PC-3 (cell line): Measurements from ENCODE around the gene FIZ1. TPM values are rescaled to one million over a fixed set of nuclear protein-coding genes. Genes with fewer than 3 reads are reported as not detected.

Experiments used
- ATAC-seq: fragments of 200-7000 bp; cut with Tn5 transposase; 2 replicates; pipeline ENCODE4 v1.9.1; 2020; ENCODE audit warnings: mild to moderate bottlenecking, moderate library complexity
- BruUV-seq: library from RNA; stranded (reverse); fragments of 400-500 nt; replicated peaks from 2 replicates; lab custom pipeline; 2021; lab: Mats Ljungman, UMichigan
- CTCF ChIA-PET: fragments of 300-600 bp; sonication (Branson Sonifier 250); formaldehyde crosslinking; loops from one replicate; lab custom pipeline; 2022; ENCODE audit warnings: antibody characterized with exemption; lab: Charles Lee
- POLR2A ChIA-PET: fragments of 300-600 bp; sonication (Branson Sonifier 250); formaldehyde crosslinking; loops from one replicate; lab custom pipeline; 2022; ENCODE audit warnings: antibody characterized with exemption; ENCODE audit not compliant: unreplicated experiment; lab: Charles Lee
- DNase-seq: peaks from one replicate; pipeline ENCODE4 v3.0.0-alpha.2; 2015
- H2AFZ ChIP-seq: fragments of 300-600 bp; sonication (generic); 2 replicates; pipeline ENCODE4 v1.6.0; 2016; ENCODE audit warnings: antibody characterized with exemption, low read length
- H3F3A ChIP-seq: fragments of 300-600 bp; sonication (generic); one replicate; pipeline ENCODE4 v1.6.0; 2017; ENCODE audit warnings: antibody characterized with exemption, low read length, control low read depth, mild to moderate bottlenecking; ENCODE audit not compliant: unreplicated experiment
- H3K27ac ChIP-seq: fragments of 300-600 bp; sonication (generic); 2 replicates; pipeline ENCODE4 v1.5.1; 2016; ENCODE audit warnings: mild to moderate bottlenecking, low read length
- H3K27me3 ChIP-seq: fragments of 300-600 bp; sonication (generic); 2 replicates; pipeline ENCODE4 v1.6.1; 2016; ENCODE audit warnings: low read length, mixed read lengths
- H3K36me3 ChIP-seq: fragments of 300-600 bp; sonication (generic); 2 replicates; pipeline ENCODE4 v1.6.1; 2016; ENCODE audit warnings: low read depth, mixed run types, low read length, mixed read lengths
- H3K4me1 ChIP-seq: fragments of 300-600 bp; sonication (generic); 2 replicates; pipeline ENCODE4 v1.5.1; 2016; ENCODE audit warnings: low read length; ENCODE audit not compliant: insufficient read depth
- H3K4me2 ChIP-seq: fragments of 300-600 bp; sonication (generic); 2 replicates; pipeline ENCODE4 v1.6.0; 2016; ENCODE audit warnings: low read length
- H3K4me3 ChIP-seq: fragments of 300-600 bp; sonication (generic); 2 replicates; pipeline ENCODE4 v1.5.1; 2016; ENCODE audit warnings: mild to moderate bottlenecking, low read length, mixed read lengths
- H3K79me2 ChIP-seq: fragments of 300-600 bp; sonication (generic); 2 replicates; pipeline ENCODE4 v1.6.1; 2017; ENCODE audit warnings: low read length, mixed read lengths
- H3K9ac ChIP-seq: fragments of 300-600 bp; sonication (generic); 2 replicates; pipeline ENCODE4 v1.6.0; 2016; ENCODE audit warnings: mild to moderate bottlenecking, low read length
- H3K9me2 ChIP-seq: fragments of 300-600 bp; sonication (generic); replicated peaks from 2 replicates; pipeline ENCODE4 v1.6.1; 2016; ENCODE audit warnings: mixed run types, low read length, mixed read lengths
- H3K9me3 ChIP-seq: fragments of 300-600 bp; sonication (generic); 2 replicates; pipeline ENCODE4 v1.6.1; 2016; ENCODE audit warnings: low read length, mixed read lengths
- H4K20me1 ChIP-seq: fragments of 300-600 bp; sonication (generic); 2 replicates; pipeline ENCODE4 v1.6.1; 2016; ENCODE audit warnings: low read length, mixed read lengths
- CTCF ChIP-seq: fragments of 300-600 bp; sonication (generic); conservative IDR thresholded peaks from 2 replicates; pipeline ENCODE4 v1.5.1; 2017; ENCODE audit warnings: antibody characterized with exemption, low read depth, mild to moderate bottlenecking, low read length
- EZH2 ChIP-seq: fragments of 300-600 bp; sonication (generic); IDR thresholded peaks from one replicate; pipeline ENCODE4 v1.6.1; 2017; ENCODE audit warnings: antibody characterized with exemption, mild to moderate bottlenecking, low read length; ENCODE audit not compliant: unreplicated experiment
- EZH2phosphoT487 ChIP-seq: fragments of 300-600 bp; sonication (generic); IDR thresholded peaks from 2 replicates; pipeline ENCODE4 v1.6.1; 2018; ENCODE audit warnings: mild to moderate bottlenecking, antibody characterized with exemption, low read length, borderline replicate concordance
- intact Hi-C: fragments of 100-400 bp; cut with micrococcal nuclease; formaldehyde crosslinking; loops from 2 replicates; pipeline ENCODE4 v1.9.0; 2023
- total RNA-seq: library from RNA; depleted of rRNA; stranded (reverse); fragments of >200 nt; gene quantifications from 2 replicates; pipeline ENCODE4 v1.2.3, GENCODE V29; 2014

FIZ1 gene
- total RNA-seq, 1 experiment from 2014 or later, result 11.7 TPM

- Histone ChIP-seq H3K9me3 (no peaks in the 10 kb centered on the region), H3K27ac (no peak overlapping the region), H3K27me3 (no peaks in the 10 kb centered on the region), H3K9ac (no peak overlapping the region), H3F3A (no peaks in the 10 kb centered on the region), H3K9me2 (no peaks in the 10 kb centered on the region), H3K79me2 (peaks cover 8% of the 10 kb centered on the region), H4K20me1 (peaks cover 4% of the 10 kb centered on the region; the same call in 1 of the 2 replicates), H3K36me3 (no peaks in the 10 kb centered on the region), H3K4me3 (no peak overlapping the region), H2AFZ (no peak overlapping the region), H3K4me1 (peaks cover 10% of the 10 kb centered on the region), H3K4me2 (no peak overlapping the region)
- TF ChIP-seq CTCF, result no peak
- no peak for TF ChIP-seq EZH2phosphoT487
- no peak for TF ChIP-seq EZH2
- ChIA-PET CTCF (no interaction called here), POLR2A (no interaction called here)
- DNase-seq (no peak), ATAC-seq (no peak)
- intact Hi-C loops, result no loop called here
- no TSS peak for BruUV-seq
Measured at GRCh38 chr19:55621673-55622231, 22.4 kb upstream of the FIZ1 start.

GRCh38 chr19:55621205-55621672 lies 21.9 kb upstream of the FIZ1 start:
- BruUV-seq, result no TSS peak
- CTCF ChIA-PET, result no interaction called here
- TF ChIP-seq EZH2, result no peak
- TF ChIP-seq CTCF, result no peak
- no peak for TF ChIP-seq EZH2phosphoT487

GRCh38 chr19:55620410-55621204 lies 21.3 kb upstream of the FIZ1 start:
- H3K4me1 ChIP-seq, result peaks cover 10% of the 10 kb centered on the region
- H3K9me3 ChIP-seq, result no peaks in the 10 kb centered on the region
- no peak overlapping the region for H3K4me3 ChIP-seq
- H3K36me3 ChIP-seq, result no peaks in the 10 kb centered on the region; the same call in 1 of the 2 replicates
- POLR2A ChIA-PET, result no interaction called here
- no TSS peak for BruUV-seq
- CTCF ChIA-PET, result no interaction called here
- no peak overlapping the region for H3K4me2 ChIP-seq
- H4K20me1 ChIP-seq, result peaks cover 4% of the 10 kb centered on the region; the same call in 1 of the 2 replicates
- no peaks in the 10 kb centered on the region for H3F3A ChIP-seq
- DNase-seq, result no peak
- intact Hi-C loops, result no loop called here
- no peak overlapping the region for H2AFZ ChIP-seq
- H3K79me2 ChIP-seq, result peaks cover 8% of the 10 kb centered on the region
- H3K27ac ChIP-seq, result no peak overlapping the region
- H3K9me2 ChIP-seq, result no peaks in the 10 kb centered on the region
- no peaks in the 10 kb centered on the region for H3K27me3 ChIP-seq
- TF ChIP-seq CTCF, result no peak
- no peak for TF ChIP-seq EZH2phosphoT487
- TF ChIP-seq EZH2, result no peak
- no peak overlapping the region for H3K9ac ChIP-seq
- no peak for ATAC-seq

More at GRCh38 chr19:55621205-55621672, 21.9 kb upstream of the FIZ1 start:
- no peak overlapping the region for H3K9ac ChIP-seq
- H3K4me2 ChIP-seq, result no peak overlapping the region
- peaks cover 10% of the 10 kb centered on the region for H3K4me1 ChIP-seq
- intact Hi-C loops, result no loop called here
- peaks cover 8% of the 10 kb centered on the region for H3K79me2 ChIP-seq
- H2AFZ ChIP-seq, result no peak overlapping the region
- H4K20me1 ChIP-seq, result peaks cover 4% of the 10 kb centered on the region; the same call in 1 of the 2 replicates
- H3K4me3 ChIP-seq, result no peak overlapping the region
- POLR2A ChIA-PET, result no interaction called here
- no peaks in the 10 kb centered on the region for H3F3A ChIP-seq
- no peaks in the 10 kb centered on the region for H3K9me2 ChIP-seq
- no peaks in the 10 kb centered on the region; the same call in 1 of the 2 replicates for H3K36me3 ChIP-seq
- ATAC-seq (no peak), DNase-seq (no peak)
- no peaks in the 10 kb centered on the region for H3K9me3 ChIP-seq
- H3K27ac ChIP-seq, result no peak overlapping the region
- no peaks in the 10 kb centered on the region for H3K27me3 ChIP-seq
